HEK293 (cell line): ENCODE measurements around the gene PNMA1.

Source experiments
- CTCF ChIA-PET: fragments of 350-600 bp; formaldehyde crosslinking; extraction: SDS; loops from one replicate; lab custom pipeline; 2021; ENCODE audit warnings: antibody characterized with exemption; lab: Yijun Ruan, JAX
- POLR2A ChIA-PET: fragments of 300-600 bp; formaldehyde crosslinking; extraction: SDS; loops from one replicate; lab custom pipeline; 2020; ENCODE audit warnings: antibody characterized with exemption, inconsistent platforms; lab: Yijun Ruan, JAX
- H3K27ac ChIP-seq: fragments of 200-500 bp; sonication (Bioruptor generic); 2 replicates; pipeline ENCODE4 v1.5.1; 2014; ENCODE audit warnings: low read depth, low read length, control low read depth, inconsistent platforms; ENCODE audit errors: extremely low read depth
- H3K36me3 ChIP-seq, 2 experiments: fragments of 200-500 bp in 1 of 2; sonication (Bioruptor generic) in 1 of 2; 1 replicate in 1 of 2; 2 replicates in 1 of 2; pipeline ENCODE4 v1.5.1; 2014 to 2017; ENCODE audit warnings: inconsistent platforms in 2 of 2, low read length in 2 of 2; ENCODE audit not compliant: control insufficient read depth in 2 of 2, insufficient read depth in 1 of 2
- H3K4me1 ChIP-seq: fragments of 200-500 bp; sonication (Bioruptor generic); 2 replicates; pipeline ENCODE4 v1.5.1; 2014; ENCODE audit warnings: mild to moderate bottlenecking, low read length, inconsistent platforms; ENCODE audit not compliant: control insufficient read depth, insufficient read depth
- H3K4me3 ChIP-seq: 2 replicates; pipeline ENCODE4 v1.5.1; 2011; ENCODE audit warnings: low read depth, mild to moderate bottlenecking, control low read depth, low read length, moderate library complexity
- H3K9me3 ChIP-seq: fragments of 200-500 bp; sonication (Bioruptor generic); 2 replicates; pipeline ENCODE4 v1.5.1; 2014; ENCODE audit warnings: low read depth, low read length, inconsistent platforms; ENCODE audit not compliant: control insufficient read depth, insufficient read depth
- PATZ1 ChIP-seq: fragments of 450-650 bp; formaldehyde crosslinking; IDR thresholded peaks from 2 replicates; pipeline ENCODE4 v1.5.1; 2016; ENCODE audit warnings: missing biosample characterization, missing genetic modification characterization
- PRDM1 ChIP-seq: fragments of 450-650 bp; formaldehyde crosslinking; IDR thresholded peaks from 2 replicates; pipeline ENCODE4; 2016; ENCODE audit warnings: missing biosample characterization, missing genetic modification characterization
- WT1 ChIP-seq: fragments of 450-650 bp; formaldehyde crosslinking; IDR thresholded peaks from 2 replicates; pipeline ENCODE4 v1.5.1; 2016; ENCODE audit warnings: missing biosample characterization, missing genetic modification characterization
- ZIC2 ChIP-seq: fragments of 450-650 bp; formaldehyde crosslinking; IDR thresholded peaks from 2 replicates; pipeline ENCODE4 v1.5.1; 2016; ENCODE audit warnings: missing biosample characterization, missing genetic modification characterization
- ZNF121 ChIP-seq: fragments of 450-650 bp; formaldehyde crosslinking; IDR thresholded peaks from 2 replicates; pipeline ENCODE4 v1.5.1; 2016; ENCODE audit warnings: missing biosample characterization, missing genetic modification characterization
- ZNF214 ChIP-seq: fragments of 450-650 bp; formaldehyde crosslinking; IDR thresholded peaks from 2 replicates; pipeline ENCODE4 v1.5.1; 2017; ENCODE audit warnings: missing biosample characterization, mild to moderate bottlenecking, missing genetic modification characterization, borderline replicate concordance
- ZNF341 ChIP-seq: fragments of 450-650 bp; formaldehyde crosslinking; IDR thresholded peaks from 2 replicates; pipeline ENCODE4; 2016; ENCODE audit warnings: low read depth, missing biosample characterization, missing genetic modification characterization
- ZNF518A ChIP-seq: fragments of 450-650 bp; formaldehyde crosslinking; conservative IDR thresholded peaks from 2 replicates; pipeline ENCODE4 v1.5.1; 2016; ENCODE audit warnings: low read depth, missing biosample characterization, missing genetic modification characterization
- ZNF529 ChIP-seq: fragments of 450-650 bp; formaldehyde crosslinking; IDR thresholded peaks from 2 replicates; pipeline ENCODE4 v1.5.1; 2017; ENCODE audit warnings: missing genetic modification characterization, missing biosample characterization; ENCODE audit not compliant: insufficient replicate concordance
- ZNF585B ChIP-seq: fragments of 450-650 bp; formaldehyde crosslinking; IDR thresholded peaks from 2 replicates; pipeline ENCODE4 v1.5.1; 2016; ENCODE audit warnings: missing biosample characterization, missing genetic modification characterization
- ZSCAN16 ChIP-seq: fragments of 450-650 bp; formaldehyde crosslinking; IDR thresholded peaks from 2 replicates; pipeline ENCODE4 v1.5.1; 2016; ENCODE audit warnings: missing biosample characterization, missing genetic modification characterization
- ZSCAN30 ChIP-seq: fragments of 450-650 bp; IDR thresholded peaks from 2 replicates; pipeline ENCODE4 v1.5.1; 2018; ENCODE audit warnings: missing biosample characterization, mild to moderate bottlenecking, missing genetic modification characterization, moderate library complexity

PNMA1 gene

GRCh38 chr14:73755434-73756014, 41.3 kb upstream of the PNMA1 start (continued):
- TF ChIP-seq ZNF585B (tag by site-specific recombination): no peak
- TF ChIP-seq ZNF518A (tag by site-specific recombination): no peak
- no peak for TF ChIP-seq ZSCAN30 (tag by site-specific recombination)
- TF ChIP-seq PATZ1 (tag by site-specific recombination): no peak
- TF ChIP-seq WT1 (tag by site-specific recombination): no peak
- no peak for TF ChIP-seq ZNF214 (tag by site-specific recombination)

GRCh38 chr14:73754911-73755360, 40.8 kb upstream of the PNMA1 start:
- Histone ChIP-seq H3K4me3 (no peak overlapping the region), H3K27ac (peak overlapping the region; percentile 14; the same call in 1 of the 2 replicates), H3K36me3 (peaks cover 0 to 3% of the 10 kb centered on the region in 2 experiments; a peak in 1 of 3 replicates), H3K4me1 (peaks cover 18% of the 10 kb centered on the region), H3K9me3 (no peaks in the 10 kb centered on the region)
- POLR2A ChIA-PET: no interaction called here
- CTCF ChIA-PET: interaction anchor here (0.8 to 1.7 kb wide), 3 partner anchors 9 to 26 kb away, joined by 3 to 11 read pairs (median 3); no protein-coding TSS in a partner anchor
- no peak for TF ChIP-seq ZNF121 (tag by site-specific recombination)
- TF ChIP-seq ZSCAN16 (tag by site-specific recombination): no peak
- peak; percentile 59; the same call in 1 of the 2 replicates for TF ChIP-seq PRDM1 (tag by site-specific recombination)
- peak; percentile 55 for TF ChIP-seq ZNF341 (tag by site-specific recombination)
- TF ChIP-seq, all 188 proteins: peak for 2

GRCh38 chr14:73753887-73754795, 40.0 kb upstream of the PNMA1 start:
- peaks cover 21% of the 10 kb centered on the region for H3K4me1 ChIP-seq
- no peaks in the 10 kb centered on the region for H3K9me3 ChIP-seq
- peak; percentile 49 for TF ChIP-seq ZIC2
- no peak for TF ChIP-seq ZNF529 (tag by site-specific recombination)
- TF ChIP-seq PRDM1 (tag by site-specific recombination): peak; percentile 48
- peak overlapping the region; percentile 14; the same call in 1 of the 2 replicates for H3K27ac ChIP-seq
- no peak overlapping the region for H3K4me3 ChIP-seq
- CTCF ChIA-PET: interaction anchor here (0.5 to 1.7 kb wide), 8 partner anchors 8 to 573 kb away, joined by 3 to 11 read pairs (median 3); no protein-coding TSS in a partner anchor
- peaks cover 0 to 3% of the 10 kb centered on the region in 2 experiments; a peak in 1 of 3 replicates for H3K36me3 ChIP-seq
- POLR2A ChIA-PET: no interaction called here
